PFSK-1 (cell line): ENCODE measurements around the gene OPCML.

Experiments
- POLR2AphosphoS5 ChIP-seq: IDR thresholded peaks from 2 replicates; pipeline ENCODE4 v1.6.1; 2012; ENCODE audit warnings: low read depth, mild to moderate bottlenecking, control low read depth, low read length, moderate library complexity
- REST ChIP-seq, 2 experiments: IDR thresholded peaks; 2 replicates each; pipeline versions ENCODE4 v1.6.1 to v1.8.0; 2011 to 2012; ENCODE audit warnings: low read depth in 2 of 2, low read length in 2 of 2, control low read depth in 1 of 2, inconsistent platforms in 1 of 2, mild to moderate bottlenecking in 1 of 2, moderate library complexity in 1 of 2; ENCODE audit not compliant: insufficient read depth in 1 of 2
- SIN3A ChIP-seq: IDR thresholded peaks from 2 replicates; pipeline ENCODE4 v1.6.1; 2012; ENCODE audit warnings: mild to moderate bottlenecking, low read length, moderate library complexity, borderline replicate concordance; ENCODE audit not compliant: insufficient read depth
- TAF1 ChIP-seq: IDR thresholded peaks from 2 replicates; pipeline ENCODE4 v1.6.1; 2012; ENCODE audit warnings: low read length, control low read depth, borderline replicate concordance; ENCODE audit not compliant: insufficient read depth

GRCh38 chr11:132408877-132409276 is 1123.4 kb downstream of the OPCML start:
- TF ChIP-seq REST (IDR thresholded peaks at IDR 0.05; ENCODE audit: insufficient read depth in 1 of 2, low read depth in 2 of 2, low read length in 2 of 2), result no peak
- TF ChIP-seq POLR2AphosphoS5, result no peak
- TF ChIP-seq SIN3A, result no peak
- no peak for TF ChIP-seq TAF1
